Aorta (tissue), 5 donors: ENCODE results near the gene ARAP3. TPM values are rescaled to one million over a fixed set of nuclear protein-coding genes. Genes with fewer than 3 reads are reported as not detected.
A peak's percentile ranks its signal among the peaks of the same experiment; 100 is the strongest.

Experiments used
- ATAC-seq: fragments of 200-7000 bp; cut with Tn5 transposase; one replicate; pipeline ENCODE4 v1.9.1; 2022; ENCODE audit warnings: moderate library complexity; ENCODE audit not compliant: low FRiP score
- DNase-seq, 2 donors: peaks; one replicate each; pipeline ENCODE4 v3.0.0-alpha.2; 2020
- H3K27ac ChIP-seq, 2 donors: one replicate each; pipeline ENCODE4 v1.5.1; 2013; ENCODE audit warnings: low read length in 2 of 2, mild to moderate bottlenecking in 2 of 2, moderate library complexity in 2 of 2, control low read depth in 1 of 2, inconsistent platforms in 1 of 2, low read depth in 1 of 2
- H3K27me3 ChIP-seq, 2 donors: one replicate each; pipeline ENCODE4 v1.6.1; 2013; ENCODE audit warnings: control low read depth in 1 of 2, low read length in 1 of 2, mild to moderate bottlenecking in 1 of 2, moderate library complexity in 1 of 2; ENCODE audit not compliant: insufficient read depth in 2 of 2, control insufficient read depth in 1 of 2
- H3K36me3 ChIP-seq, 2 donors: one replicate each; pipeline ENCODE4 v1.6.1; 2013; ENCODE audit warnings: control low read depth in 1 of 2, low read length in 1 of 2, mild to moderate bottlenecking in 1 of 2; ENCODE audit not compliant: insufficient read depth in 2 of 2, control insufficient read depth in 1 of 2
- H3K4me1 ChIP-seq, 2 donors: one replicate each; pipeline ENCODE4 v1.6.1; 2013; ENCODE audit warnings: low read length in 2 of 2, control low read depth in 1 of 2, mild to moderate bottlenecking in 1 of 2, moderate library complexity in 1 of 2; ENCODE audit not compliant: insufficient read depth in 2 of 2, control insufficient read depth in 1 of 2
- H3K4me3 ChIP-seq, 2 donors: one replicate each; pipeline ENCODE4 v1.5.1; 2013; ENCODE audit warnings: low read length in 2 of 2, control low read depth in 1 of 2, mild to moderate bottlenecking in 1 of 2
- H3K9me3 ChIP-seq: one replicate; pipeline ENCODE4 v1.6.1; 2013; ENCODE audit warnings: mild to moderate bottlenecking, low read length; ENCODE audit not compliant: control insufficient read depth
- WGBS, 2 donors: extraction: QIAGEN DNeasy Blood & Tissue Kit; methylation state at CpG; one replicate each; pipeline ENCODE4 v1.1.7; 2013; 5-methylcytosine and 5-hydroxymethylcytosine counted together
- intact Hi-C, 2 donors: fragments of 100-400 bp; cut with DNase I; formaldehyde crosslinking; loops; one replicate each; pipeline versions ENCODE4 v1.14.2 to v1.15.0; 2022
- polyA plus RNA-seq, 2 donors: library from polyadenylated mRNA; stranded (reverse); fragments of 200-250 nt; gene quantifications; one replicate each; pipeline ENCODE4 v1.2.3, GENCODE V29; 2013
- total RNA-seq, 2 donors: library from RNA; stranded (reverse); fragmentation: NEBNext Ultra II Directional; extraction: Animal tissue kit (Norgen Biotek cat#: 25700); gene quantifications; one replicate each; pipeline ENCODE4 v1.2.1, GENCODE V29; 2021
- donor health status: healthy with polysubstance abuse.
- donor health status: Bipolar disorder and iron deficiency.
- donor health status: DM: no; HTN: no; CAD: no.
- donor health status: DM: no; HTN: no; CAD: no.
- donor health status: DM: yes; HTN: yes; CAD: no.

ARAP3 gene
- total and polyA plus RNA-seq, 4 donors: 1.8 to 34.2 (median 17.8) TPM

DNA sequence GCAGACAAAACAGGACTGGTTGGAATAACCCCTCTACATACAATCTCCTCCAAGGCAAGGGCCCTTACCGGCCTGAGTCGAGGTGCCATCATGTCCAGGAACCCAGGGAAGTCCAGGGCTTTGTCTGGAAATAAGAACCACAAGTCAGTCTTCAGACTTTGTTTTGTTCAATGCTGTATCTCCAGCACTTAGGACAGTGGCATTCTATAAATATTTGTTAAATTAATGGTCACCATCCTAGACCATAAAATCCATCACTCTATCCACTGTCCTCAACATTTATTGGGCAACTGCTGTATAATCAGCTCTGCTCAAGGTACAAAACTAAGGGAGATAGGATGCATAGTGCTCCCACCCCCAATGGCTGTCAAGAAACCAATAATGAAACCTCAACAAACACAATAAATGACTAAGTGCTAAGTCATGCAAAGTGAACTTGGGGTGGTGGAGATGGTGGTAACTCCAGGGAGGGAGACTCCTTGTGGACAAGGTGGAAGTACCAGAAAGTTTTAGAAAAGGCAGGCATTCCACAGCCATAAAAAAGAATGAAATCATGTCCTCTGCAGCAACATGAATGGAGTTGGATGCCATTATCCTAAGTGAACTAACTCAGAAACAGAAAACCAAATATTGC, 40.3 kb downstream of the ARAP3 start:
- Histone ChIP-seq H3K36me3 (peaks cover 0 to 6% of the 10 kb centered on the region in 2 donors), H3K4me1 (no peaks in the 10 kb centered on the region), H3K27me3 (no peaks in the 10 kb centered on the region), H3K4me3 (no peak overlapping the region), H3K27ac (no peak overlapping the region), H3K9me3 (no peaks in the 10 kb centered on the region)
- no peak for DNase-seq
- intact Hi-C loops: no loop called here
- 83 to 94% methylated on average over 2 of the region's 2 CpGs for WGBS, 2 donors
- no peak for ATAC-seq

DNA sequence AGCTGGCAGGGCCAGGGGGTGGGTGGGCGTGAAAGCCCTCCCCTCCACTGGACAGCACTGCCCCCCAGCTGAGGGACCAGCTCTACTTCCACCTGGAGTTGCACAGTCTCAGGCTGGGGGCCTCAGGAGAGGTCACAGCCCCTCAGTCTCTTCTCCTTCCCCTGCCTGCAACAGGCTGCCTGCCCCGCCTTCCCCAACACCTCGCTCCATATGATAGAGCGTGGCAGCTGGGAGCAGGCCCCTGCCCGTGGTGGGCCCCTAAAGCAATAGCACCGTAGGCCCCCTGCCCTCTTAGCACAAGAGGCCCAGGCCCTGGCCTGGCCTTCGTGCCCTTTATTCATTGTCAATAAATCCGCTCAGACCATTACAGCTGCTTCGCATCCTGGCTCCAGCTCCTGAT, 41.3 kb downstream of the ARAP3 start:
- H3K9me3 ChIP-seq: no peaks in the 10 kb centered on the region
- no peak overlapping the region for H3K27ac ChIP-seq
- peaks cover 0 to 6% of the 10 kb centered on the region in 2 donors for H3K36me3 ChIP-seq
- DNase-seq: no peak
- no peak overlapping the region for H3K4me3 ChIP-seq
- WGBS, 2 donors: 80 to 83% methylated on average over 8 to 9 of the region's 9 CpGs
- no peaks in the 10 kb centered on the region for H3K27me3 ChIP-seq
- no peak for ATAC-seq
- no peaks in the 10 kb centered on the region for H3K4me1 ChIP-seq
- intact Hi-C loops: no loop called here

DNA sequence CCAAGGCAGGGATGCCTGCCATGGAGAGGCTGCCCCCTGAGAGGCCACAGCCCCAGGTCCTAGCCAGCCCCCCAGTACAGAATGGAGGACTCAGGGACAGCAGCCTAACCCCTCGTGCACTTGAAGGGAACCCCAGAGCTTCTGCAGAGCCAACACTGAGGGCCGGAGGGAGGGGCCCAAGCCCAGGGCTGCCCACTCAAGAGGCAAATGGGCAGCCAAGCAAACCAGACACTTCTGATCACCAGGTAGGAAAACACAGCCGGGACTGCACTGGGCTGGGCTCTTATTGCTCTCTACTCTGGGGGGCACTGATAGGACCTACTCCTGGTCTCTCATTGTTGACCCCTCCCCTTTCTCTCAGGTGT, 42.0 kb downstream of the ARAP3 start:
- no peak for ATAC-seq
- no peaks in the 10 kb centered on the region for H3K4me1 ChIP-seq
- WGBS, 2 donors: 82 to 84% methylated on average over 3 of the region's 3 CpGs
- no peak for DNase-seq
- no peaks in the 10 kb centered on the region for H3K27me3 ChIP-seq
- peaks cover 0 to 6% of the 10 kb centered on the region in 2 donors for H3K36me3 ChIP-seq
- H3K9me3 ChIP-seq: no peaks in the 10 kb centered on the region
- intact Hi-C loops: no loop called here
- no peak overlapping the region for H3K4me3 ChIP-seq
- H3K27ac ChIP-seq: no peak overlapping the region

DNA sequence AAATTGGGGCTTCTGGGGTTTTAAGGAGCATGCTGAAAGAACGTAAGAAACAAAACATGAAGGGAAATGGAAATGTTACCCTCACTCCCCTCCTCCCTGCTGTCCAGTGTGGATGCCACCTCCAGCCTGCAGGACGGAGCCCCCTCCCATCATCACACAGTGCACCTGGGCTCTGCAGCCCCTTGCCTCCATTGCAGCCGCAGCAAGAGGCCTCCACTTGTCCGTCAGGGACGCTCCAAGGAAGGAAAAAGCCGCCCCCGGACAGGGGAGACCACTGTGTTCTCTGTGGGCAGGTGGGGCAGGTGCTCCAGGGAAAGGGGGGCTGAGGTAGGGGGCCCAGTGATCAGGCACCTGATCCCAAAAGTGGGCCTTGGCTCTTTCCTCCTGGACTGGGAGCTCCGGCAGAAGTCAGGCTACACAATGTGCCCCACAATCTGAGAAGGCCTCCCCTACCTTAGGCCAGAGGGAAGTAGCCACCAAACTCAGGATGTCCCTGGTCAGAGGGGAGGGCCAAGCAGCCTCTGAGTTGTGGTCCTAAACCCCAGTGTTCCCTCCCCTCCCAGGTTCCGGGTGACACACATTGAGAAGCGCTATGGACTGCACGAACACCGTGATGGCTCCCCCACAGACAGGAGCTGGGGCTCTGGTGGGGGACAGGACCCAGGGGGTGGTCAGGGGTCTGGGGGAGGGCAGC, 42.5 kb downstream of the ARAP3 start:
- Histone ChIP-seq H3K36me3 (peaks cover 0 to 6% of the 10 kb centered on the region in 2 donors), H3K4me1 (no peaks in the 10 kb centered on the region), H3K4me3 (no peak overlapping the region), H3K27ac (no peak overlapping the region), H3K9me3 (no peaks in the 10 kb centered on the region), H3K27me3 (no peaks in the 10 kb centered on the region)
- intact Hi-C loops: no loop called here
- DNase-seq: no peak
- 88% methylated on average over 12 of the region's 12 CpGs for WGBS, 2 donors
- no peak for ATAC-seq

DNA sequence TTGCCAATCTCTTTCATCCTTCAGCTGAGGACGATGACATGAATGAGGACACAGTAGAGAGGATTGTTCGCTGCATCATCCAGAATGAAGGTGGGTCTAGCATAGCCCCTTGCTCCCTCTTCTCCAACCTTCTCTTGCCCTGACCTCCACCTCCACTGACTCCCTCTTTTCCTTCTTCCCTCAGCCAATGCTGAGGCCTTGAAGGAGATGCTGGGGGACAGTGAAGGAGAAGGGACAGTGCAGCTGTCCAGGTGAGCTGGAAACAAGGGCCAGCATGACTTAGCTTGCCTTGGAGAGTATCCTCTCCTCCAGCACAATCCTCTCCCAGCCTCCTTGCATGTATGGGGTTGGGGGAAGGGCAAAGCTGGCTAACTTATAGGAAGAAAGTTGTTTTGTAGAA, 43.3 kb downstream of the ARAP3 start:
- no peak for ATAC-seq
- no peak for DNase-seq
- Histone ChIP-seq H3K4me1 (no peaks in the 10 kb centered on the region), H3K36me3 (no peaks in the 10 kb centered on the region), H3K9me3 (no peaks in the 10 kb centered on the region), H3K27me3 (no peaks in the 10 kb centered on the region), H3K4me3 (no peak overlapping the region), H3K27ac (no peak overlapping the region)
- intact Hi-C loops: no loop called here
- 89 to 95% methylated on average over 2 of the region's 2 CpGs for WGBS, 2 donors

DNA sequence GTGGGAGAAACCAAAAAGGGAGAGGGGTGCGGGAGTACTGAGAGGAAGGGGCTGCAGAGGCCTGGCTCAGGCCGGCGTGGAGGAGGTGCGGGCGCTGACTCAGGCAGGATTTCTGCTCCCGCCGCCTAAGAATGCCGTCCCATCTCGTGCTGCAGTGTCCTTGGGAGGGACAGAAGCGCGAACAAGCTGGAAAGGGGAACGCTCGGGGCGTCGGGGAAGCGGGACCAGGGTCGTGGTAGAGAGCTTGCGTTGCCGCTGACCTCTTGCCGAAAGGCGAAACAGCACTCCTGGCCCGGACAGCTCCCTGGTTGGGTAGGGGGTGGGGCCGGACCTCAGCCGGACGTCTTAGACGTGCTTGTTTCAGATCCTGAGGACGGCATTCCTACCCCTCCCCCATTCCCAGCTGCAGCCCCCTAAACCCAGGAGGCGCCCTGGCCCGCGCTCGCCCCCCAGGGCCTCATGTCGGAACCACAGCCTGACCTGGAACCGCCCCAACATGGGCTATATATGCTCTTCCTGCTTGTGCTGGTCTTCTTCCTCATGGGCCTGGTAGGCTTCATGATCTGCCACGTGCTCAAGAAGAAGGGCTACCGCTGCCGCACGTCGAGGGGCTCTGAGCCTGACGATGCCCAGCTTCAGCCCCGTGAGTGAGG, 44.1 kb downstream of the ARAP3 start:
- H3K27ac ChIP-seq: no peak overlapping the region

DNA sequence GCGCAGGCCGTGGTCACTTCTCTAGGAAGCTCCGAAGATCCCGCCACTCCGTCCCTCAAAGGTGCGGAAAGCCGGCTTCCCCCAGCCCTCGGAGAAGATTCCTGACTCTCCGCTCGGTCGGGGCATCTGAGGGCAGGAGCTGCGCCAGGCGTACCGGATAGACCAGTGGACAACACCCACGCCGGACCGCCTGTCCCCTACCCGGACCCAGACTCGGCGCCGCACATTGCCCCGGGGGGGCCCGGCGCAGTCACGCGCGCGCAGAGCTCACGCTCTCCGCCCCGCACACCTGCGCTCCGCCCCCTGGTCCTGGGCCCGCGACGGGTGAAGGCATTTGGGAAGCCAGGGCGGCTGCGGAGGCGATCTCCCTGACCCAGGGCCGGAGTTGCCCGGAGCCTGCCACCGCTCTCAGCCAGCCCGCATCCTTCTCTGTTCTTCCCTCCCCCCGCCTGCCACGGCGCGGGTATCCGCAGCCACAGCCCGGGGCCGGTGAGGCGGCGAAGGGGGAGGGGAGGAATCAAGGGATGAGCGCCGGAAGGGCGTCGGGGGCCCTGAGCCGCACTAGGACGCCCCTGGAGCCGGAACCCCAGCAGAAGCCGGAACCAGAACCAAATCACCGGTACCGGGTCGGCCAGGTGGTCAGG, 44.8 kb downstream of the ARAP3 start:
- no peak overlapping the region for H3K27ac ChIP-seq
- WGBS, 2 donors: 1% methylated on average over 62 to 63 of the region's 63 CpGs
- intact Hi-C loops: no loop called here
- H3K4me3 ChIP-seq: peak overlapping the region; percentile 44 to 83
- peaks cover 0 to 3% of the 10 kb centered on the region in 2 donors for H3K36me3 ChIP-seq
- H3K27me3 ChIP-seq: no peaks in the 10 kb centered on the region
- no peak for DNase-seq
- no peaks in the 10 kb centered on the region for H3K9me3 ChIP-seq
- no peaks in the 10 kb centered on the region for H3K4me1 ChIP-seq
- ATAC-seq: peak; percentile 40

More for the DNA sequence above, 44.1 kb downstream of the ARAP3 start:
- H3K9me3 ChIP-seq: no peaks in the 10 kb centered on the region
- peak overlapping the region; percentile 44 to 83 for H3K4me3 ChIP-seq
- ATAC-seq: peak; percentile 57
- H3K4me1 ChIP-seq: no peaks in the 10 kb centered on the region
- 5 to 6% methylated on average over 39 to 40 of the region's 40 CpGs for WGBS, 2 donors
- H3K36me3 ChIP-seq: no peaks in the 10 kb centered on the region
- no peaks in the 10 kb centered on the region for H3K27me3 ChIP-seq
- peak; percentile 79 to 88 for DNase-seq
- intact Hi-C loops: no loop called here

DNA sequence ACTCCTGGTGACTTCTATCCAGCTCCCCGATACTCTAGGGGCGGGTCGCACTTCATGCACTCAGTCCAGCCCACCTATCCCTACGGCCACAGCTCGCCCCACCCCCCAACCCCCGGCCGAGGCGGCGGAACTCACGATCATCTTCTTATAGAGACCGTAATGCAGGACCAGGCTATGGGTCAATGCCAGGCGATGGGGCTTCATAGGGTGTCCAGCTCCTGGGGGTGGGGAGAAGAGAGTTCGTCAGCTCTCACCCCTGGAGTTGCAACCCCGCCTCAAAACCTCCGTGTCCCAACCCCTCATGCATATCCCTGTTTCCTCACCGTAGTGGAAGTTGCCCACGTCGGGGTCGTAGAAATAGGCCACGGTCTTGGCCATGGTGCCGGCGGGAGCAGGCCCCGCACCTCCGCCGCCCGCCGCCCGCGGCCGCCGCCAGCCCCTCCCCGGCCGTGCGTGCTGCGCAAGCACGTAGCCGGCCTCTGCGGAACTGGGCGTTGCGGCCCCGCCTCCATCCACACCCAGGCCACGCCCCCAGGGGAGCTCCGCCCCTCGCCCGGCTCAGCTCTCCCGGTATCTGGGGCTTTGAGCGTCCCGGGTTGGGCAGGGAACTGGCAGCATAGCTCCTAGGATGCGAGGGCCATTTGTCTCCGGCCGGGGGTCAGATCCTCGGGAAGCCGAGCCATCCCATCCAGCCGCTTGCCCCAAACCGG, 45.5 kb downstream of the ARAP3 start, which contains the start of the genes HDAC3 and RELL2:
HDAC3 (minus strand) TSS at position 437 of the 710 bp plus-strand sequence; CDS start at position 378, 59 bp downstream.
RELL2 (plus strand) TSS at position 585 of the 710 bp plus-strand sequence. CDS start 1,229 bp downstream, outside the sequence.
- no peaks in the 10 kb centered on the region for H3K27me3 ChIP-seq
- DNase-seq: peak; percentile 95 to 98
- H3K4me1 ChIP-seq: no peaks in the 10 kb centered on the region
- H3K27ac ChIP-seq: peak within 1 kb of the TSS in 1 of 2 donors; percentile 14
- 0% methylated on average over 48 to 55 of the region's 55 CpGs for WGBS, 2 donors
- intact Hi-C loops: no loop called here
- peak within 1 kb of the TSS; percentile 44 to 83 for H3K4me3 ChIP-seq
- H3K36me3 ChIP-seq: peaks cover 0 to 3% of the 10 kb centered on the region in 2 donors
- no peaks in the 10 kb centered on the region for H3K9me3 ChIP-seq
- peak; percentile 97 for ATAC-seq
